ENCODE measurements around the gene ZSWIM9.

Gene ZSWIM9

DNA sequence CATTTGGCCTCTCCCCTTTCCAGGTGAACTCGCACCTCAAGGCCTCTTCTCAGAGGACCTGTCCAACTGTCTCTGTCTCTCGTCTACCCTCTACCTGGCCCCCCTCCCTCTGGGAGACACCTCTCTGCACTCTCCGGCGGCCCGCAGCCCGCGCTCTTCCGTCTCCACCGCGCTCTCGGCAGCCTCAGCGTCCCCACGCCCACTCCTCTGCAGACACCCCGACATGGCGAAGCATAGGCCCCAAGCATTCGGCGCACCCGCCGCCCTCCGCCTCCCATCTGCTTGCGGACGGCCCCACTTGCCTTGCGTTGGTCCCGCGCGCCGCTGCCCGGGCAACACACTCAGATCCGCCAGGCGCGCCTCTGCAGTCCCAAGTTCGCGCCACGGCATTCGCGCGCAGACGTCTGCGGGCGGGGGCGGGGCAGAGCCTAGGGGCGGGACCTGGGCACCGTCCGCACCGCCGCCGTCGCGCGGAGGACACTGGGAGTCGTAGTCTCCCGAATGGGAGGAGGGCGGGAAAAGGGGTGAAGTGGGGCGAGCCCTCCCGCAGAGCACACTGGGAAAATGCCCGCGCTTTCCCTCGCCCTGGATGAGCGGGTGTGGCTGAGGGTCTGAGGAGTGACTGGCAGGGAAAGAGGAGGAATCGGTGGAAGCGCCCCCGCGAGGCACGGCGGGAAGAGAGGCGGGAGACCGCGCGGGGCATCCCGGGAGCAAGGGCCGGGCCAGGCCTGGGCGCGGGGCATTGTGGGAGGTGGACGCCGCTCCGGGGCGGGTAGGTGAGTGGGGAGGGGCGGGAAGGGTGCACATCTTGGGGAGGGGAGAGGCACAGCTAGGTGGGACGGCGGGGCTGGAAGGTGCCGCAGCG lies at the start of gene ZSWIM9, which contains the start of gene LIG1:
TSS of gene ZSWIM9 (plus strand) at position 742 of the 865 bp plus-strand sequence. CDS start 1,123 bp downstream, outside the sequence.
TSS of gene LIG1 (minus strand) at position 406 of the 865 bp plus-strand sequence. CDS start 4,778 bp downstream, outside the sequence.
- H3K27ac Mint-ChIP-seq, result peak within 1 kb of the TSS; percentile 99
- no peaks in the 10 kb centered on the region for H3K9me3 Mint-ChIP-seq
- H3K27me3 Mint-ChIP-seq, result no peaks in the 10 kb centered on the region
- ATAC-seq (replicated peaks), result peak; percentile 92 to 94
- peak; percentile 91 for DNase-seq
- peak within 1 kb of the TSS; percentile 88 to 96 for H3K4me3 Mint-ChIP-seq
- peaks cover 16 to 27% of the 10 kb centered on the region in 2 donors for H3K4me1 Mint-ChIP-seq
- peaks cover 17 to 32% of the 10 kb centered on the region in 2 donors for H3K36me3 Mint-ChIP-seq

DNA sequence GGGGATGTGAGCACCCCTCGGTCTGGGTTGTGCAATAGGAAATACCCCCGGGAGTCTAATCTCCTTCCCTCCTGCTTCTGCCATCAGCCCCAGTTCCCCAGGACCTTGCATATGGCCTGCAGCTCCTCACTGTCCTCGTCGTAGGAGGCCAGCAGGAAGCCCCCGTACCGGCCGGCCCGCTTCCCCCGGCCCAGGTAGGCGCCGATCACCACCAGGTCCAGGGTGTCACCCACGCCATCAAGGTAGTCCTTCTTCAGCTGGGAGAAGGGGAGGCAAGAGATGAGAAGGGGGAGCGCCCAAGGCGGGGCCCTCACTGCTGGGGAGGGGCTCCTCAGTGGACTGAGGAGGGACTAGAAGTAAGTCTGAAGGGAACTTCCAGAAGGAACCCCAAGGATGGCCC lies 49.4 kb upstream of the ZSWIM9 start:
- ATAC-seq (replicated peaks), result no peak
- Mint-ChIP-seq H3K27me3 (no peaks in the 10 kb centered on the region), H3K4me1 (peaks cover 18 to 26% of the 10 kb centered on the region in 2 donors), H3K4me3 (no peak overlapping the region), H3K27ac (no peak overlapping the region), H3K9me3 (peaks cover 0 to 7% of the 10 kb centered on the region in 2 donors), H3K36me3 (peaks cover 48 to 54% of the 10 kb centered on the region in 2 donors)
- DNase-seq, result no peak

DNA sequence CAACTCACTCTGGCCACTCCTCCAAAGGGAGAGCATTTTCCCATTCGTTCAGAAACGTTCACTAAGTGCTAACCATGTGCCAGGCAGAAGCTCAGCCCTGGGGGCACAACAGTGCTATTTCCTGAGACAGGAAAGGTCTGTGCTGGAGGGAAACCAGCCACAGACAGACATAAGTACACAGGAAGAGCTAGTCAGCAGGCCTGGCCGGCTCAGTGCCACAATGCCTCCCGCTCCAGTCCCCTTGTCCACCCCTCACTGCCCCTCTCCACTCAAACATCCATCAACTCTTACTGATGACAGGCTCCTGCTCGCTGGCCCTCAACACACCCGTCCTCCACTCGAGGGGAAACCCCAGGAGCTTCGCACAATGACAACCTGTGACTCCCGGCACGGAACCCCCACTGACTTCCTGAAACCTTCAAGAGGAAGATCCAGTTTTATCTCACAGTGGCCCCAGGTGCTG lies 48.5 kb upstream of the ZSWIM9 start:
- ATAC-seq (replicated peaks), result peak; percentile 93 to 95
- Mint-ChIP-seq H3K36me3 (peaks cover 52 to 56% of the 10 kb centered on the region in 2 donors), H3K9me3 (peaks cover 0 to 7% of the 10 kb centered on the region in 2 donors), H3K27ac (peak overlapping the region; percentile 87), H3K4me1 (peaks cover 18 to 26% of the 10 kb centered on the region in 2 donors), H3K27me3 (no peaks in the 10 kb centered on the region), H3K4me3 (peak overlapping the region in 1 of 2 donors; percentile 47)
- DNase-seq, result peak; percentile 51

DNA sequence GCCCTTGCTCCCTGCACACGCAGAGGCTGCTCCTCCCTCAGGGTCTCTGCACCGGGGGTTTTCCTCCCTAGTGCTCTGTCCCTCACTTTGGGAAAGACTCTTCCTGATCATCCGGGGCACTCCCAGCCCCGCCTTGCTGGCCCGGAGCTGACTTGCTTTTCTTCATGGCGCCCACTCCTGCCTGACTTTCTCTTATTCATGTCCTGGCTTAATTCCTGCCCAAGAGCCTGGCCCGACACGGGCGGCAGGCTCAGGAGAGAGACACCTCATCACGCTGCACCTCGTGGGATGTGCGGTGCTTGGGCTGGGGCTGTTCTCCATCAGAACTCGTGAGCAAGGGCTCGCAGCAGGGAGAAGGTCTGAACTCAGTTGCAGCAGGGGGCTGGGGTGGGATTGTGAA lies 48.1 kb upstream of the ZSWIM9 start:
- H3K4me1 Mint-ChIP-seq, result peaks cover 17 to 25% of the 10 kb centered on the region in 2 donors
- ATAC-seq (replicated peaks), result peak in 1 of 2 donors; percentile 4
- H3K4me3 Mint-ChIP-seq, result peak overlapping the region in 1 of 2 donors; percentile 47
- no peak for DNase-seq
- peaks cover 55 to 59% of the 10 kb centered on the region in 2 donors for H3K36me3 Mint-ChIP-seq
- peaks cover 0 to 6% of the 10 kb centered on the region in 2 donors for H3K9me3 Mint-ChIP-seq
- H3K27me3 Mint-ChIP-seq, result no peaks in the 10 kb centered on the region
- peak overlapping the region; percentile 87 for H3K27ac Mint-ChIP-seq

DNA sequence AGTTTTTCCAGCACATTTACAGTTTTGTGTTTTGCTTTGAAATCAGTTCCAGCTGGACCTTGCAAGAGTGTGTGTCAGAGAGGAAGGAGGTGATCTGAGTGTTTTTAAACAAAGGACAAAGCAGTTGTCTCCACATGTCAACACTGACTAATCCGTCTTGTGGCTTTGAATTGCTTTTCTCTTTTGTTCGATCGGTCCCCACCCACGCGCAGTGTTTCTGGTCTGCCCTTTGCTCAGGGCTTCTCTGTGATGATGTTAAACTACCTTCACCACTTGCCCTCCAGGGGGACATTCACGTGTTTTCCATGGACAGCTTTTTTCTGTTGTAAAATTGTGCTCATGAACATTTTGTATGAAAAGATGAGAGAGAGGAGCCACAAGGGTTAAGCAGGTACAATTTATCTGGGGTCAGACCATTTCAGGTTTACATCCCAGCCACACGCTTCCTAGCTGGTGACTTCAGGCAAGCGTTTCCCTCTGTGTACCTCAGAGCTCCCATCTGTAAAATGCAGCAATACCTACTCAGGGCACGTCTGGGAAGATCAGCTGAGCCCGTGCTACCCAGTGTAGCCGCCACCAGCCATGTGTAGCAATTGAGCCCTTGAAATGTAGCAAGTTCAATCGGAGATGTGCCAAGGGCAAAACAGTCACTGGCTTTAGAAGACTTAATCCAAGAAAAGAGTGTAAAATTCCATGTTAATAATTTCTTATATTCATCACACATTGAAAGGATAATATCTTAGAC lies 46.4 kb upstream of the ZSWIM9 start:
- H3K9me3 Mint-ChIP-seq, result peaks cover 4 to 9% of the 10 kb centered on the region in 2 donors
- H3K4me1 Mint-ChIP-seq, result peaks cover 8 to 16% of the 10 kb centered on the region in 2 donors
- H3K4me3 Mint-ChIP-seq, result no peak overlapping the region
- no peak overlapping the region for H3K27ac Mint-ChIP-seq
- no peak for DNase-seq
- H3K36me3 Mint-ChIP-seq, result peaks cover 62 to 66% of the 10 kb centered on the region in 2 donors
- H3K27me3 Mint-ChIP-seq, result no peaks in the 10 kb centered on the region
- ATAC-seq (replicated peaks), result peak; percentile 44 to 53

DNA sequence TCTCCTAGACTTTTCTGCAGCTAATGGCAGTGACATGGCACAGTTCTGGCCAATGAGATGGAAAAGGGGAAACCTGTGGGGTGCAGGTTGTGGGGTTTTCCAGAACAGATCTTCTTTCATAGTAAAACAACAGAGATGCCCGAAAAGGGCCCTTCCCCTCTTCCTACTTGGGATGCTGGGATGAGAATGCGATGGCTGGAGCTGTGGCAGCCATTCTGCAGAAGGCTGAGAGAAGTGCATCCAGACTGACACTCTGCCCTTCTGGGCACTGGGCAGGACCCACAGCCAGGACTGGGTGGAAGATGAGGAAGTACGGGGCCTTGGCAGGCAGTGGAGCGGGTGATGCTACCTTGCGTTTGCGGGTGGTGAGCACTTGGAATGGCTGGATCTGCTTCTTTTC lies 42.9 kb upstream of the ZSWIM9 start:
- peak overlapping the region in 1 of 2 donors; percentile 39 for H3K4me3 Mint-ChIP-seq
- peaks cover 60 to 68% of the 10 kb centered on the region in 2 donors for H3K36me3 Mint-ChIP-seq

DNA sequence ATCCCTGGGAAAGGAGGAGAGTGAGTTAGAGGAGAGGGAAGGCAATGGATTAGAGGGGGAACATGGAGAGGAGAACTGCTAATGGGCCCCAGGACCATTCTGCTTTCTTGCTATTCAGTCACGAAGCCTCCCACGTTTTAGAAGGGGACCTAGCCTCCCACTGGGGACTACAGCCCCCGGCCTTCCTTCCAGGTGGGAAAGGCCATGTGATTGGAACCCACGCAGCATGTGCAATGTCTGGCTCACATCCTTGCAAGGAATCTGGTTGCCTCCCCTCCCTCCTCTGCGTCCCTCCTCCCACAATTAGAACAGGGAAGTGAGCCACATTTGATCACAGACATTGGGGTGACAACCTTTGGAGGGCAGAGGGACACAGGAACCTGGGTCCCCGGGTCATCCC lies 37.4 kb upstream of the ZSWIM9 start:
- DNase-seq, result no peak
- H3K9me3 Mint-ChIP-seq, result peaks cover 0 to 4% of the 10 kb centered on the region in 2 donors
- no peaks in the 10 kb centered on the region for H3K4me1 Mint-ChIP-seq
- H3K27me3 Mint-ChIP-seq, result no peaks in the 10 kb centered on the region
- no peak overlapping the region for H3K27ac Mint-ChIP-seq
- H3K4me3 Mint-ChIP-seq, result no peak overlapping the region
- H3K36me3 Mint-ChIP-seq, result peaks cover 39 to 59% of the 10 kb centered on the region in 2 donors
- ATAC-seq (replicated peaks), result no peak

More for the DNA sequence above, 42.9 kb upstream of the ZSWIM9 start:
- no peaks in the 10 kb centered on the region for H3K27me3 Mint-ChIP-seq
- ATAC-seq (replicated peaks) (no peak), DNase-seq (no peak)
- H3K9me3 Mint-ChIP-seq, result peaks cover 4 to 9% of the 10 kb centered on the region in 2 donors
- no peak overlapping the region for H3K27ac Mint-ChIP-seq
- H3K4me1 Mint-ChIP-seq, result peaks cover under 1 to 7% of the 10 kb centered on the region in 2 donors

DNA sequence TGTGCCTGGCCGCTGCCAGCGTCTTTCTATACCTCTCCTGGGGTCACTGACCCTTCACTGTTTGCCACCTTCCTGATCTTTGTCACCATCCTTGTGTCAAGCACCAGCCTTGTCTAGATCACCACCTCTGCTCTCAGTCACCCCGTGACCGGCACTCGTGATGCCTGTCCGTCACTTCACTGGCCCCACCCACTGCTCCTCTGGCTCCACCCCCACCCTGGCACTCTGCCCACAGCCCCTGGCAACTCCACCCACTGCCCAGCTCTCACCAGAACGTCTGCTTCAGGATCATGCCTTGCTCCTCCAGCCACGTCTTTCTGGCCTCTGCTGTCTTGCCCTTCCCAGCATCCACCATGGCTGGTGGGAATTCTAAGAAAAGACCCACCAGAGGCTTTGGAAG lies 35.1 kb upstream of the ZSWIM9 start:
- DNase-seq, result no peak

DNA sequence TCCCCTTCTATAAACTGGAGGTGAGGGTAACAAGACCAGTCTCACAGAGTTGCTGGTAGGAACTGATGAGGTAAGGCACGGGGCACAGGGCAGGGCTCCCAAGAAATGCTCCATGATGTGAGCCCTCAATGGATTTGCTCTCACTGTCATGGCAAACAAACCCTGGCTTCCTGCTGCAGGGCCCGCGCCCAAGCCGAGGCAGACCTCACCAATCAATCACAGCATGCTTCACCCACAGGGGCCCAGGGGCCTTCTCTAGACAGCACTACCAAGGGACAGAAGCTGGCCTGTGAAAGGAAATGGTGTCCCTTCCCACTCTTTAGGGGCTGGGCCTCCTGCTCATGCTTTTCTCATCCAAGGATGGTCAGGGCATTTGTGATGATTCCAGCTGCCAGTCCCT lies 33.9 kb upstream of the ZSWIM9 start:
- Mint-ChIP-seq H3K27ac (peak overlapping the region; percentile 37), H3K9me3 (no peaks in the 10 kb centered on the region), H3K4me3 (no peak overlapping the region), H3K36me3 (peaks cover 35 to 45% of the 10 kb centered on the region in 2 donors), H3K4me1 (no peaks in the 10 kb centered on the region), H3K27me3 (no peaks in the 10 kb centered on the region)
- ATAC-seq (replicated peaks) (no peak), DNase-seq (no peak)

More for the DNA sequence above, 35.1 kb upstream of the ZSWIM9 start:
- H3K9me3 Mint-ChIP-seq, result no peaks in the 10 kb centered on the region
- no peak for ATAC-seq (replicated peaks)
- H3K27me3 Mint-ChIP-seq, result no peaks in the 10 kb centered on the region
- H3K36me3 Mint-ChIP-seq, result peaks cover 38 to 57% of the 10 kb centered on the region in 2 donors
- H3K4me3 Mint-ChIP-seq, result no peak overlapping the region
- no peak overlapping the region for H3K27ac Mint-ChIP-seq
- no peaks in the 10 kb centered on the region for H3K4me1 Mint-ChIP-seq

DNA sequence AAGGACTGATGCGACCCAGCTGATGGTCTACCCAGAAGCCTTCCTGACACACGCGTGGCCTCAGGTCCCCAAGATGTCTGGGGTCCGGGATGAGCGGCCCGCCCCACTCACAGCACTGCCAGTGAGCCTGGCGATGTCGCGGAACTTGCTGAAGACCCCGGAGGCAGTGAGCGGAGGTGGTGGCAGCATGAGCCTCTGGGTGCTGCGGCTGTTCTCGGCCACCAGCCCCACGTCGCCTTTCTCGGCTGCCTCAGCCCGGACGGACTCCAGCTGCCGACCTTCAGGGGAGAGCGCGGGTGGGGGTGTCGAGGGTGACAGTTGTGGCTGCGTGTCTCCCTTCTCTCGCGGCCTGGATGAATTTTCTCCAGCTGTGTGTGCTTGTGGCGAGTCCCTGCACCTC lies 33.1 kb upstream of the ZSWIM9 start:
- Mint-ChIP-seq H3K27me3 (no peaks in the 10 kb centered on the region), H3K36me3 (peaks cover 30 to 40% of the 10 kb centered on the region in 2 donors), H3K4me1 (no peaks in the 10 kb centered on the region), H3K9me3 (no peaks in the 10 kb centered on the region), H3K4me3 (no peak overlapping the region), H3K27ac (no peak overlapping the region)
- no peak for DNase-seq
- ATAC-seq (replicated peaks), result no peak

DNA sequence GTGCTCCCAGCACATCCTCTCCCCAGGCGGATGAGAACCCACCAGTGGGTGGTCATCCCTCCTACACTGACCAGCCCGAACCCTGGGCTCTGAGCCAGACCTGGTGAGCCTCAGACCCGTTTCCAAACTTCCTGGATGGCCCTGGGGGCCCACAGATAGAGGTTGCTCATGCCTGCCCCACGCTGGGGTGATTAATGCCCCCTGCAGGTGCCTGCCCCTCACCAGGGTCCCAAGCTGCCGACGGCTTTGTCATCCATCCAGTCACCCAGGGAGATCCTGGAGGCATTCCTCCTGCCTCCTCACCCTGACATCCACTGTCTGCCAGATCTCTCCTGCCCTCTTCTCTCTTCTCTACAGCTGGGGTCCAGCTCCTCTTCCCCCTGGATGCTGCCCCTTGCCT lies 31.4 kb upstream of the ZSWIM9 start:
- ATAC-seq (replicated peaks), result no peak
- H3K27me3 Mint-ChIP-seq, result no peaks in the 10 kb centered on the region
- no peaks in the 10 kb centered on the region for H3K9me3 Mint-ChIP-seq
- H3K36me3 Mint-ChIP-seq, result peaks cover 40 to 47% of the 10 kb centered on the region in 2 donors
- no peak for DNase-seq
- no peak overlapping the region for H3K27ac Mint-ChIP-seq
- no peak overlapping the region for H3K4me3 Mint-ChIP-seq
- no peaks in the 10 kb centered on the region for H3K4me1 Mint-ChIP-seq

DNA sequence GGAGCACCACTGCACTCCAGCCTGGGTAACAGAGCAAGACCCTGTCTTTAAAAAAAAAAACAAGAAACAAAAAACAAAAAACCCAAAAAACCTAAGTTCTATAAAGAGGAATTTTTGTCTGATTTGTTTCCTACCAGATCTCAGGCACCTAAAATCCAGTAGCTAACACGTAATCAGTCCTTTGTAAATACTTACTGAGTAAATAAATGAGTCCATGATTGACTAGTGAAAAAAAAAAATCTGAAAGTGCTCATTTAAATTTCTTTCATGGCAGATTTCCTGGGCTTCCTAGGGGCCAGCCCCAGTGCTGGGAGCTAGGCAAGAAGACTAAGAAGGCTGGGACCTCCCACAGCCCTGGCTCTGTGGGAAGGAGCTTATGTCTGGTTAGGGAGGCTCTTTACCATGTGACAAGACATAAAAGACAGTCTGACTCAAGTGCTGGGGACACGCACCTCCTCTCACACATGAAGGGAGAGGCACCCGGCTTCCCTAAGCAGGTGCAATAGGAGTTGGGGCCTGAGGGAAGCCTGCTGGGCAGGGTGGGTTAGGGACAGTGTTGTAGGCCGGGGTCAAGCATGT lies 22.8 kb upstream of the ZSWIM9 start:
- Mint-ChIP-seq H3K27me3 (no peaks in the 10 kb centered on the region), H3K4me1 (peaks cover 4 to 8% of the 10 kb centered on the region in 2 donors), H3K4me3 (no peak overlapping the region), H3K36me3 (peaks cover 43 to 51% of the 10 kb centered on the region in 2 donors), H3K9me3 (no peaks in the 10 kb centered on the region), H3K27ac (no peak overlapping the region)
- ATAC-seq (replicated peaks), result no peak
- no peak for DNase-seq

DNA sequence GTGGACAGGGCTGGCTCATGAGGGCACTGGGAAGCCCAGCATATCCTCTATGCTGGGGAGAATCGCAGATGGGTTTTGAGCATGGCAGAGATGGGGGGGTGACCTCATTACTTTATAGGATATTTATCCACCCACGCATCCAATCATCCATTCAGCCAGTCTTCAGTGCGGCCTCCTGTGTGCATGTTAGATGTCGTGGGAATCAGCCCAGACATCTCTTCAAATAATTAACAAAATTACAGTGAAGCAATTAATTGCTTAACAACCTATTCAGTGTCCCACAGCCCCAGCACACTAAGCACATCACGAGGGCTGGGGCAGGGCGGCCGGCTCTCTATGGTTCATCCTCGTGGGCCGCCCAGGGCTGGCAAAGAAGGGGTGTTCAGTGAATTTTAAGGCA lies 21.9 kb upstream of the ZSWIM9 start:
- H3K9me3 Mint-ChIP-seq, result no peaks in the 10 kb centered on the region
- no peak for DNase-seq
- no peaks in the 10 kb centered on the region for H3K27me3 Mint-ChIP-seq
- H3K27ac Mint-ChIP-seq, result peak overlapping the region; percentile 47
- no peak overlapping the region for H3K4me3 Mint-ChIP-seq
- H3K4me1 Mint-ChIP-seq, result peaks cover 4 to 8% of the 10 kb centered on the region in 2 donors
- peaks cover 36 to 42% of the 10 kb centered on the region in 2 donors for H3K36me3 Mint-ChIP-seq
- ATAC-seq (replicated peaks), result no peak

DNA sequence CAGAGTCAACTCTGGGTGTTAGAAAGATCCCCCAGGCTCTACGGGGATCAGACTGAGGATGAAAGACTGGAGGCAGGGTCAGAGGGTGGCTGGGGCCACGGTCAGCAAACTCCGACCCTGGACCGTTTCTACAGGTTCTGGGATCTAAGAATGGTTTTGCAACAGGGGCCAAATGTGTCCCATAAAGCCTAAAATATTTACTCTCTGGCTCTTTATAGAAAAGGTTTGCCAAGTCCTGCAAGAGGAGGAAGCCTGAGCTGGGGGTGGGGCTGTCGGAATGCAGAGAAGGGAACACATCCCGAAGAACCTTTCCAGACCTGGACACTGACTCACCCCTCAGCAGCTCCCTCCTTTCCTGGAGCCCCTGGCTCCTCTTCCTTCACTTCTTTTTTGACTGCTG lies 21.1 kb upstream of the ZSWIM9 start:
- H3K36me3 Mint-ChIP-seq, result peaks cover 31 to 43% of the 10 kb centered on the region in 2 donors
- no peak for ATAC-seq (replicated peaks)

More for the DNA sequence above, 21.1 kb upstream of the ZSWIM9 start:
- Mint-ChIP-seq H3K27ac (no peak overlapping the region), H3K9me3 (no peaks in the 10 kb centered on the region), H3K4me3 (no peak overlapping the region), H3K4me1 (peaks cover 4 to 8% of the 10 kb centered on the region in 2 donors), H3K27me3 (no peaks in the 10 kb centered on the region)
- no peak for DNase-seq
